Cardiac muscle cell (in vitro differentiated cells and primary cell): Measurements from ENCODE around the gene PXYLP1. TPM values are rescaled to one million over a fixed set of nuclear protein-coding genes. Genes with fewer than 3 reads are reported as not detected.
"Not testable (repeated sequence)": the region's sequence is repeated elsewhere in the genome, so short reads cannot be mapped to it uniquely, and the experiment has no call there.

Experiments
- DNase-seq, 2 donors: peaks; one replicate each; pipeline versions ENCODE4 v3.0.0 to v3.0.0-alpha.2; 2010 to 2017; ENCODE audit warnings: low read depth in 1 of 2, low spot score in 1 of 2
- H3K27ac ChIP-seq: fragments of 200-600 bp; sonication (generic); 2 replicates; pipeline ENCODE4 v1.5.1; 2016
- H3K27me3 ChIP-seq: fragments of 200-600 bp; sonication (generic); 2 replicates; pipeline ENCODE4 v1.6.0; 2016; ENCODE audit warnings: control low read depth
- H3K36me3 ChIP-seq: fragments of 200-600 bp; sonication (generic); 2 replicates; pipeline ENCODE4 v1.5.1; 2016; ENCODE audit warnings: control low read depth
- H3K4me1 ChIP-seq: fragments of 200-600 bp; sonication (generic); 2 replicates; pipeline ENCODE4 v1.8.1; 2017; ENCODE audit warnings: low read depth, mild to moderate bottlenecking, mixed run types
- H3K4me3 ChIP-seq: fragments of 200-600 bp; sonication (generic); 2 replicates; pipeline ENCODE4 v1.5.1; 2016; ENCODE audit warnings: mild to moderate bottlenecking
- H3K9me3 ChIP-seq: fragments of 200-600 bp; sonication (generic); 2 replicates; pipeline ENCODE4 v1.5.1; 2017; ENCODE audit warnings: low read depth, mild to moderate bottlenecking, control low read depth
- polyA plus RNA-seq: library from polyadenylated mRNA; unstranded; fragments of >200 nt; fragmentation: Nextera tagmentation; extraction: Ambion mirVana; gene quantifications from 2 replicates; pipeline ENCODE4 v1.2.1, GENCODE V29; 2016
- total RNA-seq: library from RNA; depleted of rRNA; stranded (reverse); fragments of >200 nt; gene quantifications from 2 replicates; pipeline ENCODE4 v1.2.3, GENCODE V29; 2016
- TF ChIP-seq, protein P1 (sequence below): IDR thresholded peaks from 2 replicates; pipeline ENCODE4 v1.5.1; 2012; ENCODE audit warnings: low read depth, mild to moderate bottlenecking, low read length

Gene PXYLP1
- total and polyA plus RNA-seq, 2 experiments from 2014 or later: 11.0 to 24.3 TPM

DNA sequence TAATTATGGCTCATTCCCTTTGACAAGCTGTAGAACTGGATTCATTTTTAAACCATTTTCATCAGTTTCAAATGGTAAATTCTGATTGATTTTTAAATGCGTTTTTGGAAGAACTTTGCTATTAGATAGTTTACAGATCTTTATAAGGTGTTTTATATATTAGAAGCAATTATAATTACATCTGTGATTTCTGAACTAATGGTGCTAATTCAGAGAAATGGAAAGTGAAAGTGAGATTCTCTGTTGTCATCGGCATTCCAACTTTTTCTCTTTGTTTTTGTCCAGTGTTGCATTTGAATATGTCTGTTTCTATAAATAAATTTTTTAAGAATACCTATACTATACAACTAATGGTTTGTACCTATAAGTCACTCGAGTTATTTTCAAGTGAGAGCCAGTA is 62.7 kb downstream of the PXYLP1 start:
- Histone ChIP-seq H3K4me3 (no peak overlapping the region), H3K27ac (no peak overlapping the region), H3K36me3 (no peaks in the 10 kb centered on the region), H3K4me1 (peaks cover 30% of the 10 kb centered on the region), H3K27me3 (no peaks in the 10 kb centered on the region), H3K9me3 (no peaks in the 10 kb centered on the region)
- TF ChIP-seq, protein P1, sequence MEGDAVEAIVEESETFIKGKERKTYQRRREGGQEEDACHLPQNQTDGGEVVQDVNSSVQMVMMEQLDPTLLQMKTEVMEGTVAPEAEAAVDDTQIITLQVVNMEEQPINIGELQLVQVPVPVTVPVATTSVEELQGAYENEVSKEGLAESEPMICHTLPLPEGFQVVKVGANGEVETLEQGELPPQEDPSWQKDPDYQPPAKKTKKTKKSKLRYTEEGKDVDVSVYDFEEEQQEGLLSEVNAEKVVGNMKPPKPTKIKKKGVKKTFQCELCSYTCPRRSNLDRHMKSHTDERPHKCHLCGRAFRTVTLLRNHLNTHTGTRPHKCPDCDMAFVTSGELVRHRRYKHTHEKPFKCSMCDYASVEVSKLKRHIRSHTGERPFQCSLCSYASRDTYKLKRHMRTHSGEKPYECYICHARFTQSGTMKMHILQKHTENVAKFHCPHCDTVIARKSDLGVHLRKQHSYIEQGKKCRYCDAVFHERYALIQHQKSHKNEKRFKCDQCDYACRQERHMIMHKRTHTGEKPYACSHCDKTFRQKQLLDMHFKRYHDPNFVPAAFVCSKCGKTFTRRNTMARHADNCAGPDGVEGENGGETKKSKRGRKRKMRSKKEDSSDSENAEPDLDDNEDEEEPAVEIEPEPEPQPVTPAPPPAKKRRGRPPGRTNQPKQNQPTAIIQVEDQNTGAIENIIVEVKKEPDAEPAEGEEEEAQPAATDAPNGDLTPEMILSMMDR: no peak
- DNase-seq: peak in 1 of 2 donors; percentile 17

DNA sequence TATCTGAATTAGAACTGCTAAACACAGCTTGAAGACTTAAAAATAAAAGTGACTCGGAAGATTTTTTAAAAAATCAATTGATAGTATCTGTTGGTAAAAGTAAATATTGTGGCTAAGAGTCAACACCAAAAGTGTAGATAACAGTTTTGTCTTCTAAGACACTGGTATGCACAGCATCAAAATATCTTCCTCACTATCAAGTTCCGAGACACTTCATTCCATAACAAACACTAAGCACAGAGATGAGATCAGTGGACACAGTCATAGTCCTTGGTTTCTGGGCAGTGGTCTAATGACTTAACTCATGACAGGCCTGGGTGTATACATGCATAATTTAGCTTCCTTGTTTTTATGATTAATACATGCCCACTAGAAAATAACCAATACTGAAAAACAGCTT is 63.2 kb downstream of the PXYLP1 start:
- TF ChIP-seq, protein P1: no peak
- H3K27ac ChIP-seq: no peak overlapping the region
- H3K4me3 ChIP-seq: no peak overlapping the region
- H3K9me3 ChIP-seq: no peaks in the 10 kb centered on the region
- no peaks in the 10 kb centered on the region for H3K27me3 ChIP-seq
- DNase-seq: peak in 1 of 2 donors; percentile 59
- peaks cover 24% of the 10 kb centered on the region for H3K4me1 ChIP-seq
- H3K36me3 ChIP-seq: no peaks in the 10 kb centered on the region

DNA sequence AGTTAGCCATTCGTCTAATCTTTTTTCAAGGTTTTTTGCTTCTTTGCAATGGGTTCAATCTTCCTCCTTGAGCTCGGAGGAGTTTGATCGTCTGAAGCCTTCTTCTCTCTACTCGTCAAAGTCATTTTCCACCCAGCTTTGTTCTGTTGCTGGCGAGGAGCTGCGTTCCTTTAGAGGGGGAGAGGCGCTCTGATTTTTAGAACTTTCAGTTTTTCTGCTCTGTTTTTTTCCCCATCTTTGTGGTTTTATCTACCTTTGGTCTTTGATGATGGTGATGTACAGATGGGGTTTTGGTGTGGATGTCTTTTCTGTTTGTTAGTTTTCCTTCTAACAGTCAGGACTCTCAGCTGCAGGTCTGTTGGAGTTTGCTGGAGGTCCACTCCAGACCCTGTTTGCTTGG is 68.8 kb downstream of the PXYLP1 start:
- H3K27ac ChIP-seq, H3K27me3 ChIP-seq, H3K9me3 ChIP-seq, H3K4me1 ChIP-seq, H3K36me3 ChIP-seq, H3K4me3 ChIP-seq, DNase-seq: not testable (repeated sequence)

DNA sequence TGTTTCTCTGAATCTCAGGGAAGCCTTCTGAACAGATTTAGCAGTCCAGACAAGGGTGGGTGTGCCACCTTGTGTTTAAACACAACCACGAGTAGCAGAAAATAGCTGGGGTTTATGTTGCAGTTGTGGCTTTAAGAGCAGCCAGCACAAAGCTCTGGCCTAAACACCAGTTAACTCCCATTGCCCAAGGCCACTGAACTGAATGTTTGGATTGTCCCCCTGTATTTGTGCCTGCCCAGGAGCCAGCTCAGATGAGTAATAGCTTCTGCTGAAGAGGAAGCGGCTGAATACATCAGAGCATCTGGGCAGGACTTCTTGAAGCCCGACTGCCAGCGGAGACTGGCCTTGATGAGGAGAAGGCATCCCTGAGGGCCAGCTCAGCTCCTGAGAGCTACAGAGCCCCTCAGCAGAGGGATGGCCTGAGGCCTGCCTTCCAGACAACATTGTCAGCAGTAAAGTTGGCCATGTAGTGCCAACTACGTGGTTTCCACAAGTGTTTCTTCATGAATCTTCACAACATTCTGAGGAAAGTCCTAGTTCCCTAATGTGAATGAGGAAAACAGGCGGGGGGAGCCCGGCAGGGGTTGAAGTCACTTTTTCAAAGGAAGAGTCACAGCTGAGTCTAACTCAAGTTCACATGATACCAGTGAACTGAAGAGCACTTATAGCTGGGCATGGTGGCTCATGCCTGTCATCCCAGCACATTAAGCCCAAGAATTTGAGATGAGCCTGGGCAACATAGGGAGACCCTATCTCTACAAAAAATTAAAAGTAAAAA is 70.9 kb downstream of the PXYLP1 start:
- peak overlapping the region; percentile 39 for H3K27ac ChIP-seq
- no peak overlapping the region for H3K4me3 ChIP-seq
- no peaks in the 10 kb centered on the region for H3K9me3 ChIP-seq
- no peaks in the 10 kb centered on the region for H3K4me1 ChIP-seq
- H3K36me3 ChIP-seq: no peaks in the 10 kb centered on the region
- no peaks in the 10 kb centered on the region for H3K27me3 ChIP-seq
- TF ChIP-seq, protein P1: peak; percentile 16
- peak in 1 of 2 donors; percentile 44 for DNase-seq

DNA sequence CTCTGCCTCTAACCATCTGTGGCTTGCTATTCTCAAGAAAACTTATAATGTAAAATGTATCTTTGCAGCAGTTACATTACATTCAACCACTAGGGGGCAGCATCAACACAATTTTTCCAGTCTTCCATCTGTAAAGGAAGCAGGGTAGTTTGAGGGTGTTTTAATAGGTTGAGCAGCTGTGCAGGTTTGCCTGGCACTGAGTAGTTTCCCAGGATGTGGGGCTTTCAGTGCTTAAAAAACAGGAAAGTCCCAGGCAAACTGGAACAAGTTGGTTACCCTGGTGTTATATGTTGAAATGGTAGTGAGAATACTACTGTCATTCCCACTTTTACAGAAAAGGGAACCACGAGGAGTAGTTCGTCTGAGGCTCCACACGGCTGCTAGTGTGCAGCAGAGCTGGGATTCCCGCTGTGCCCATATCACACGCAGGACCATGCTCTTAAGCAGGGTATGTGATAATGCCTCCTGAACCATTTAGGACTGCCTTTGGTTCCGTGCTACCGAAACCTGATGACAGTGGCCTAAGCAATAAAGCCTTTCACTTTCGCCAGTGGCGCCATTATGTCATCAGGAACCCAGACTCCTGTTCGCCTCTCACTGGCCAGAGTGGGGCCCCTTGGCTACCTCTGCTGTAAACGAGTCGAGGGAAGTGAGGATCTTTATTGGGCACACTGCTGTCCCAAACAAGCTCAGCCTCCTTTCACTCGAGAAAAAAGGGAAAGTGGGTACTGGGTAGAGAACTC is 72.0 kb downstream of the PXYLP1 start:
- TF ChIP-seq, protein P1: peak; percentile 61
- H3K9me3 ChIP-seq: no peaks in the 10 kb centered on the region
- H3K27me3 ChIP-seq: no peaks in the 10 kb centered on the region
- H3K27ac ChIP-seq: no peak overlapping the region
- H3K36me3 ChIP-seq: no peaks in the 10 kb centered on the region
- DNase-seq: peak; percentile 79 to 89
- no peak overlapping the region for H3K4me3 ChIP-seq
- H3K4me1 ChIP-seq: no peaks in the 10 kb centered on the region

DNA sequence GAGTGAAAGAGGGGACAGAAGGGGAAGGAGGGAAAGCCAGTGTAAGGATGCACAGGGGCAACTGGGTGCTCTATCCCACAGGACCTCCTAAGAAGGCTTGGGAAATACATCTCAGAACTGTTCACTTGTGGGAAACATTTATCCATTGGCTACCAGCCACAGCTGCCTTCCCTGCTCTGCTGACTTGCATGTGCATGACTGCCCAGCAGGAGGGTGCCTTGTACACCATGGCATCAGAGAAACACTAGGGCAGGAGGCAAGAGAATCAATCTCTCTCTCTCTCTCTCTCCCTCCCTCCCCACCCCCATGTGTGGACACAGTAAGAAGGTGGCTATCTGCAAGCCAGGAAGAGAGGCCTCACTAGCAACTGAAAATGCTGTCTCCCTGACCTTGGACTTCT is 73.8 kb downstream of the PXYLP1 start:
- TF ChIP-seq, protein P1: peak; percentile 30
- peak in 1 of 2 donors; percentile 72 for DNase-seq
- Histone ChIP-seq H3K36me3 (no peaks in the 10 kb centered on the region), H3K27me3 (no peaks in the 10 kb centered on the region), H3K4me3 (no peak overlapping the region), H3K9me3 (no peaks in the 10 kb centered on the region), H3K4me1 (no peaks in the 10 kb centered on the region), H3K27ac (no peak overlapping the region)
